Mucosa of stomach (tissue), 1 donor: ENCODE results near the gene CLDN24.

Experiments used
- H3K27me3 ChIP-seq: one replicate; pipeline ENCODE4 v1.7.0; 2013; ENCODE audit warnings: mild to moderate bottlenecking, low read length; ENCODE audit not compliant: control insufficient read depth, insufficient read depth
- H3K36me3 ChIP-seq: one replicate; pipeline ENCODE4 v1.7.0; 2013; ENCODE audit warnings: low read length; ENCODE audit not compliant: control insufficient read depth, insufficient read depth
- H3K4me1 ChIP-seq: one replicate; pipeline ENCODE4 v1.7.0; 2013; ENCODE audit warnings: mild to moderate bottlenecking, low read length; ENCODE audit not compliant: control insufficient read depth, insufficient read depth
- H3K4me3 ChIP-seq: one replicate; pipeline ENCODE4 v1.7.0; 2013; ENCODE audit warnings: low read length
- H3K9ac ChIP-seq: one replicate; pipeline ENCODE4 v1.7.0; 2013; ENCODE audit warnings: mild to moderate bottlenecking, low read length, moderate library complexity
- H3K9me3 ChIP-seq: one replicate; pipeline ENCODE4 v1.7.0; 2013; ENCODE audit warnings: mild to moderate bottlenecking, low read length, moderate library complexity; ENCODE audit not compliant: control insufficient read depth
- donor health status: Pancreatic carcinoma.

CLDN24 gene

GRCh38 chr4:183355405-183355804 lies 33.2 kb upstream of the CLDN24 start:
- peaks cover 12% of the 10 kb centered on the region for H3K4me1 ChIP-seq
- H3K9ac ChIP-seq, result no peak overlapping the region
- no peaks in the 10 kb centered on the region for H3K9me3 ChIP-seq
- H3K4me3 ChIP-seq, result no peak overlapping the region
- H3K36me3 ChIP-seq, result no peaks in the 10 kb centered on the region
- H3K27me3 ChIP-seq, result peaks cover 20% of the 10 kb centered on the region

- Histone ChIP-seq H3K9me3 (no peaks in the 10 kb centered on the region), H3K4me1 (peaks cover 12% of the 10 kb centered on the region), H3K36me3 (no peaks in the 10 kb centered on the region), H3K4me3 (no peak overlapping the region), H3K27me3 (peaks cover 20% of the 10 kb centered on the region), H3K9ac (no peak overlapping the region)
Observed at GRCh38 chr4:183354219-183354618, 32.0 kb upstream of the CLDN24 start.

- Histone ChIP-seq H3K9ac (no peak overlapping the region), H3K4me3 (no peak overlapping the region), H3K9me3 (no peaks in the 10 kb centered on the region), H3K27me3 (peaks cover 20% of the 10 kb centered on the region), H3K4me1 (peaks cover 12% of the 10 kb centered on the region), H3K36me3 (no peaks in the 10 kb centered on the region)
Observed at GRCh38 chr4:183353557-183353956, 31.3 kb upstream of the CLDN24 start.

- Histone ChIP-seq H3K36me3 (no peaks in the 10 kb centered on the region), H3K9me3 (no peaks in the 10 kb centered on the region), H3K4me3 (no peak overlapping the region), H3K4me1 (peaks cover 12% of the 10 kb centered on the region), H3K9ac (no peak overlapping the region), H3K27me3 (peaks cover 19% of the 10 kb centered on the region)
Observed at GRCh38 chr4:183352546-183352945, 30.3 kb upstream of the CLDN24 start.

GRCh38 chr4:183350317-183351071 lies 28.3 kb upstream of the CLDN24 start:
- no peak overlapping the region for H3K9ac ChIP-seq
- H3K4me3 ChIP-seq, result no peak overlapping the region
- H3K4me1 ChIP-seq, result no peaks in the 10 kb centered on the region
- no peaks in the 10 kb centered on the region for H3K36me3 ChIP-seq
- no peaks in the 10 kb centered on the region for H3K27me3 ChIP-seq
- no peaks in the 10 kb centered on the region for H3K9me3 ChIP-seq

- Histone ChIP-seq H3K4me1 (no peaks in the 10 kb centered on the region), H3K27me3 (peaks cover 2% of the 10 kb centered on the region), H3K9ac (no peak overlapping the region), H3K36me3 (no peaks in the 10 kb centered on the region), H3K9me3 (no peaks in the 10 kb centered on the region), H3K4me3 (no peak overlapping the region)
Observed at GRCh38 chr4:183349673-183350072, 27.4 kb upstream of the CLDN24 start.

- Histone ChIP-seq H3K27me3 (peaks cover 4% of the 10 kb centered on the region), H3K4me3 (no peak overlapping the region), H3K9me3 (no peaks in the 10 kb centered on the region)
Observed at GRCh38 chr4:183348706-183349659, 26.8 kb upstream of the CLDN24 start.

GRCh38 chr4:183348136-183348535 lies 25.9 kb upstream of the CLDN24 start:
- no peak overlapping the region for H3K4me3 ChIP-seq
- no peak overlapping the region for H3K9ac ChIP-seq
- no peaks in the 10 kb centered on the region for H3K36me3 ChIP-seq
- no peaks in the 10 kb centered on the region for H3K9me3 ChIP-seq
- H3K4me1 ChIP-seq, result peaks cover under 1% of the 10 kb centered on the region
- H3K27me3 ChIP-seq, result peaks cover 4% of the 10 kb centered on the region

More at GRCh38 chr4:183348706-183349659, 26.8 kb upstream of the CLDN24 start:
- Histone ChIP-seq H3K36me3 (no peaks in the 10 kb centered on the region), H3K4me1 (no peaks in the 10 kb centered on the region), H3K9ac (no peak overlapping the region)

- Histone ChIP-seq H3K27me3 (peaks cover 10% of the 10 kb centered on the region), H3K9ac (no peak overlapping the region), H3K9me3 (no peaks in the 10 kb centered on the region), H3K4me1 (peaks cover 6% of the 10 kb centered on the region), H3K36me3 (no peaks in the 10 kb centered on the region), H3K4me3 (no peak overlapping the region)
Observed at GRCh38 chr4:183347566-183347965, 25.3 kb upstream of the CLDN24 start.

- H3K4me3 ChIP-seq, result no peak overlapping the region
- no peaks in the 10 kb centered on the region for H3K9me3 ChIP-seq
- no peaks in the 10 kb centered on the region for H3K36me3 ChIP-seq
- peaks cover 11% of the 10 kb centered on the region for H3K4me1 ChIP-seq
- no peak overlapping the region for H3K9ac ChIP-seq
- peaks cover 14% of the 10 kb centered on the region for H3K27me3 ChIP-seq
Observed at GRCh38 chr4:183347146-183347545, 24.9 kb upstream of the CLDN24 start.

- peaks cover 12% of the 10 kb centered on the region for H3K4me1 ChIP-seq
- H3K4me3 ChIP-seq, result no peak overlapping the region
- H3K27me3 ChIP-seq, result peaks cover 15% of the 10 kb centered on the region
- no peaks in the 10 kb centered on the region for H3K9me3 ChIP-seq
- no peaks in the 10 kb centered on the region for H3K36me3 ChIP-seq
- H3K9ac ChIP-seq, result no peak overlapping the region
Observed at GRCh38 chr4:183345261-183345660, 23.0 kb upstream of the CLDN24 start.
